NCI-H146 (cell line): Measurements from ENCODE around the gene MCM8.

Experiments
- DNase-seq: peaks from one replicate; lab custom pipeline; 2025; lab: John Stamatoyannopoulos, UW

The MCM8 gene

GRCh38 chr20:6044115-6044514 is 93.7 kb downstream of the MCM8 start:
- DNase-seq: no peak

GRCh38 chr20:6045566-6045965 is 95.1 kb downstream of the MCM8 start:
- no peak for DNase-seq

DNA sequence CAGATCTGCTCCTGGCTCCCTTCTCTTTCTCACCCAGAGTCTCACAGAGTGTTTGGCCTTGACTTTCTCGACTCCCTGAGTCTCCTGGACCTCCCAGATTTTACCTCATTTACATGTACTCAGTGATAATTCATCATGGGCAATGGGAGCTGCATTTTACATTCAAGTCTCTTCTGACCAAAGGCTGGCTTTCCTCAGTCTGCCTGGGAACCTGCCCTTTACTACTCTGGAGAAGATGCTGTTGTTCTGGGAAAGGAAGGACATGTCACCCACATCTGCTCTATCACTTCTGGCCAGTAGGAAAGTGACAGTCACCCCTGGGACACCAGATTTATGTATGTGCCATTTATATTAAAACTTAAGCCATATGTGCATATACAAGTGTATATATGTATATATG is 96.0 kb downstream of the MCM8 start:
- no peak for DNase-seq

DNA sequence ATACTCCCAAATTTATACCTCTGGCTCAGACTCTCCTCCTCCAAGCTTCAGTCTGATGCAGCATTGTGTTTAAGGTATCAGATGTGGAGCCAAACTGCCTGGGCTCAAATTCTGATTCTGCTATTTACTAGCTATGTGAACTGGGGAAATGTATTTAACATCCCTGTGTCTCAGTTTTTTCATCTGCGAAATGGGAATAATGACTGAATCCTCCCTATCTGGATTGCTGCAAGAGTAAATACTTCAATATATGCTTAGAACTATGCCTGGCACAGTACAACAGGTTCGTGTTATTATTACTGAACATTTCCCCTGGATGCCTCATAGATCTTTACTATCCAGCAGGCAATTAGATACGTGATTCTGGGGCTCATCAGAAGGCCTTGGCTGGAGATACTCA is 97.9 kb downstream of the MCM8 start:
- DNase-seq: no peak
